HTERT RPE-1 (cell line): ENCODE measurements around the gene KRTAP29-1.
"Not testable (repeated sequence)": the region's sequence is repeated elsewhere in the genome, so short reads cannot be mapped to it uniquely, and the experiment has no call there.

Source experiments
- in situ Hi-C: fragments of 300-500 bp; cut with MboI; formaldehyde crosslinking; loops from 4 replicates; pipeline ENCODE4 v1.14.3; 2020; ENCODE audit warnings: low sequenced_read_pairs

Gene KRTAP29-1, protein sequence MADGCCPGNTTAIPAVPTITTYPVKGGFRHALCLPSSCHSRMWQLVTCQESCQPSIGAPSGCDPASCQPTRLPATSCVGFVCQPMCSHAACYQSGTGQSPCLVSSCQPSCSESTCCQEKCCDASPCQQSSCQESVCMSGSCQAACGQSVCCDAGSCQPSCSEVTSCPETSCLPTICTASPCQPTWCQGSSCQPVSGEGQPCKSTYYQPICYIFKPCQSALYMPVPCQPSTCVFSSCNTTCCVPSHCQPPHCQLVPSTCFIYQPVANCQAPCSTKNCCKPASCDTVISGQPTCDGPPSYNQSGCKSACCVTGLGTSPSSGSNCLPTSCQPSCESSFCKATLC

GRCh38 chr17:41301916-41302901 is at the start of gene KRTAP29-1:
TSS of gene KRTAP29-1 (minus strand) at chr17:41302851. CDS start at chr17:41302851, 0 bp downstream.
- in situ Hi-C loops = no loop called here

DNA sequence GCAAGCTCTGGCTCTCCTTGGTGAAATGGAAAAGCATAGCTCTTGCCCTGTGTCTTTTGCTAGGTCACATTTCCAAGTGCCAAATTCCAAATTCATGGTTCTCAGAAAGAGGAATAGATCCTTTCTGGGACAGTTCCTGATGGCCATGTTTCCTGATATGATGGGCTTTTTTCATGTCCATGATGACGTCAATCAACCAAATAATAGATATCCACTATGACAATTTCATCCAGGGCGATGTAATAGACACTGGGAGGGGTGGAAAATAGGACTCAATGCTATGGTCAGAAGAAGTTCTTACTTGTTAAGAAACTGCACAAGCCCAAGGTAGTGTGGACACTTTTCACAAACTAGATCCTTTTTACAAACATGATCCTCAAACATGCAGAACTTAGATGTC is 48.5 kb upstream of the KRTAP29-1 start:
- in situ Hi-C loops = no loop called here

- in situ Hi-C loops = not testable (repeated sequence)
These were observed 47.8 kb upstream of the KRTAP29-1 start, which contains the start of gene KRT33A for GRCh38 chr17:41350381-41350878. TSS of gene KRT33A (minus strand) at chr17:41350828. CDS start at chr17:41350767, 61 bp downstream.

- in situ Hi-C loops = no loop called here
These were observed 45.5 kb upstream of the KRTAP29-1 start for GRCh38 chr17:41347869-41348760.

GRCh38 chr17:41346421-41346820 is 43.8 kb upstream of the KRTAP29-1 start:
- in situ Hi-C loops = not testable (repeated sequence)

- in situ Hi-C loops = no loop called here
These were observed 43.3 kb upstream of the KRTAP29-1 start for GRCh38 chr17:41345992-41346391.

DNA sequence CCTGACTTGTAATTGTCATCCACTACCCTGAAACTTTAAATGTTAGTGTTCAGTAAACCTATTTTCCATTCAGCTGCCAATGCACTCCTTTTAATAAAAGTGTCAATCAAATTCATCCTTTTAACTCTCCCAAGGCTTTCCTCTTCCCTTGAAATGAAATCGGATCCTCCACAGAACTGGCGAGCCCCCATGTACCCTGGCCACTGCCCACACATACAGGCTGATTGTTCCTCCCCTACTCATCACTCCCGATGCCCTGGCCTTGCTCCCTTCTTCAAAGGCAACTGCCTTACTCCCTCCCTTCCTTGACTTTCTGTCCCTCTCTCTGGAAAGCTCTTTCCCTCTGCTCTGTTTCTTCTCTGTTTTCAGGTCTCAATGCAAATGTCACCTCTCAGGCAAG is 40.4 kb upstream of the KRTAP29-1 start:
- in situ Hi-C loops = no loop called here

DNA sequence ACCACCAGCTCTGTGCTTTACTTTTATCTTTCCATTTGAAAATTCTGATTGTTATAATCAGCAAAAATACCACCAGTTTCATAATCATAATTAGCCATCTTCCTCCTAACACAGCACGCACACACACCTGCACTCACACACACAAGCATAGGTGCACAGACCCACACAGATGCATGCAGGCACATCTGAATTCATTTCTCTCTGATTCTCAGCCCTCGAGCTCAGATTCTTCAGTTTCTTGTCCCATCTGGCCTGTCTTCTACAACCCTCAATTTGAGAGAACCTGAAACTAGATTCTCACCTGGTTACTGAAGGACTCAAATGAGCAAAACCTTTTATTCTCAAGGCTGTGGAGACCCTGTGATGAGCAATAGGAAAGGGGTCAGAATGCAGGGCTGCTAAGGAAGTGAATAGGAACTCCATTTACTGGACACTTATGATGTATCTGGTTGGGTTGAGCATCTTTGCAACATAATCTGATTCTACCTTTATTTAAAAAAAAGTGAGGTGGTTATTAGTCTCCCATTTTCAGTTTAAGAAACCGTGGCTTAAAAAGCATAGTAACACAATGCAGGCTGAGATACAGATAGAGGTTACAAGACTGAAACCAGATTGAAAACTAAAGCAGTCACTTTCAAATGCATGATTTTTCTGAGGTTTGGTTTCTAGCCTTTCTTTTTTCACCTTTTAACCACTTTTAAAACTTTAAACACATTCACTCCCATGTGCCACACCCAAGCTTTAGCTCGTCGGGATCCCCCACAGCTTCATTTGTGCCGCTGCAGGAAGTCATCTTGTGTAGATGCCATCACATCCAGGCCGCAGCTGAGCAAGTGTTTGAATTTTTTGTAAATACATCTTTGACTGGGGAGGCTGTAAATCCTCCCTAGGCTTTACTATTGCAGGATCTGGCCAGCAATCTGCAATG is 38.5 kb upstream of the KRTAP29-1 start:
- in situ Hi-C loops = no loop called here

DNA sequence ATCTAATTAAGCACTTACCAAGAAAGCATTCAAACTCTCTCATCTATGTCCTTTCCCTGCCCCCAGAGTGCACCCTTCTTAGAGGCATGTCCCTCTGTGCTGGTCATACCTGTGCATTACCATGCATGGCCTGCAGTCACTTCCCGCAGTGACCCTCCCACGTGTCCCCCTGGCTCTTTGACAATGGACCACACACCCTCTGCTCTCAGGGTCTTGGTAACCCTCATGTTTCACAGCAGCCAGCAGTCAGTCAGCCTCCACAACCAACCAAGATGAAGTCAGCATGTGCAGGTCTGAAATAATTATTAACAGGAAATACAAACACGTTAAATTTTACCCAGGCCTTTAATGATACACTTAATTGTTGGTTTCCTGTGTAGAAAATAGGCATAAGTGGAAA is 37.8 kb upstream of the KRTAP29-1 start:
- in situ Hi-C loops = no loop called here

DNA sequence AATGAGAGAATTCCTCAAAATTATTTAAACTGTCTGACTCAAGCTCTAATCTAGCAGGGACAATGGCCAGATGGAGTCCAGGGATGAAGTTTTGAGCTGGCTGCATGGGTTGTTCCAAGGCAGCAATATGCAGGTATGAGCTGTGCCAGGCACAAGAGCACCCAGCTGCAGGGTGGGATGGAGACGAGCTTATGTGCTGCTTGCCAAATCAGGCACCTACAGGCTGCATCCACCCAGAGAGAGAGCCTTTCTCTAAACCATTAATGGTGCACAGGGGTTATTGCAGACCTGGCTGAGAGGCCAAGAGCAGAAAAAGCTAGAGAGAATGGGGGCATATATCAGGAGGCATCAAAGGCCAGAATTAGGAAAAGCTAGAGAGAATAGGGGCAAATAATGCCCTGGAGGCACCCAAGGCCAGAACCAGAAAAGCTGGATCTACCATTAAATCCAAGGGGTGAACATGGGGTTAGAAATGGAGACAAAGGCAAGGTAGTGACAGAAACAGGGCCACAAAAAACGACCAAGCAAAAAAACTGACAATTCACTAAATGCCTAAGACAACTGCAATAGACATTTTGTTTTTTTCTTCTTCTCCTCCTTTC is 37.0 kb upstream of the KRTAP29-1 start:
- in situ Hi-C loops = no loop called here

DNA sequence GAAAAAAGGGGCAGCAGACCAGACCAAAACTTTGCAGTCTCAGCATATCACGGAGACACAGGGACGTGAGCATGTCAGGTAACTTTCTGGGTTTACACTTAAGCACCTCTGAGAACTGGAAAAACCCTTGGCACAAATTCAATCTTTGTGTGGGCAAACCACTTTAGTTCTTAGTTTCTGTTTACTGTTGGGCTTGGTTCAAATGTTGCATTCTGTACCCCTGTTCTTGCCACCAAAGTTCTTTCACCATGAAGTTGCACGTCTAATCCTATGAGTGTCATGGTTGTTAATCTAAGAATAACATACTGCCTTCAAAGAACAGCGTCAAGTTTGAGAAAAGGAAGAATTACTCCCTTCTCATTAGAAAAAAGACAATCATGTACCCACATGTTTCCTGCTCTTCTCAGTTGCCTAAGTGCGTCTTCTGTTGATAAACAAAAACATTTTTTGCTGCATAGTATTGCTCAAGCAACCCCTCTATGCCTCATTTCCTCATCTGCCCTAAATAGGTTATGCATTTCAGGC is 36.4 kb upstream of the KRTAP29-1 start:
- in situ Hi-C loops = no loop called here

DNA sequence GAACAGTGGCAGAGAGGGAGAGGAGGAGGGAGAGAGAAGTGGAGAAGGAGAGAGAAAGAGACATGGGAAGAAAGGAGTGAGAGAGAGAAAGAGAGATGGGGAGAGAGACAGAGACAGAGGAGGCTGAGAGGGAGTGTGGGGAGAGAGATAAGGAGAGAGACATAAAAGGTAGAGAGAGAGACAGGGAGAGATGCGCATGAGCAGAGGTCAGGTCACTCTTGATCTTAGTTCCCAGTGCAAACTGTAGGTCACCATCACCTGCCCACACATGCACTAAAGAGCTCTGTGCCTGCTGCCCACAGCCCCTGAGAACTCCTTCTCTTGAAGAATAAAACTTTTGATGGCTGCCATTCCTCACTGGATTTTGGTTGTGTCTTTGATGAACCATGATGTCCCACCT is 33.1 kb upstream of the KRTAP29-1 start:
- in situ Hi-C loops = no loop called here

- in situ Hi-C loops = no loop called here
These were observed 32.0 kb upstream of the KRTAP29-1 start for GRCh38 chr17:41334385-41335305.

GRCh38 chr17:41333836-41334235 is 31.2 kb upstream of the KRTAP29-1 start:
- in situ Hi-C loops = no loop called here

DNA sequence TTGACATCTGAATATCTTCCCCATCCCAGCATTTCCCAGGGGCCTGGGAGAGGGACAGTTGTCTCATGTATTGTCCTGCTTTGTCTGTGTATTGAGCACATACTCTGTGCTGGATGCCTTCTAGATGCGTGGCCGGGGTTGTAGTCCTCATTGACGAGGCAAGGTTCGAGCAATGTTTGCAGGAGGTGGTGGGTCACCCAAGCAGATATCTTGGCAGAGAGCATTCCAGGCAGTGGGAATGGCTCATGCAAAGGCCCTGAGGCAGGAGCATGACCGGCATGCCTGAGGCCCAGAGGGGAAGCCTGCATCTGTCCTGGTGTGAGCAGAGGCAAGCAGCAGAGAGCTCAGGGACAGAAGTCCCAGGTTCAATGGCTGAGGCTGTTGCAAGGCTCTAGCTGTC is 30.4 kb upstream of the KRTAP29-1 start:
- in situ Hi-C loops = no loop called here

GRCh38 chr17:41332239-41332638 is 29.6 kb upstream of the KRTAP29-1 start:
- in situ Hi-C loops = no loop called here

DNA sequence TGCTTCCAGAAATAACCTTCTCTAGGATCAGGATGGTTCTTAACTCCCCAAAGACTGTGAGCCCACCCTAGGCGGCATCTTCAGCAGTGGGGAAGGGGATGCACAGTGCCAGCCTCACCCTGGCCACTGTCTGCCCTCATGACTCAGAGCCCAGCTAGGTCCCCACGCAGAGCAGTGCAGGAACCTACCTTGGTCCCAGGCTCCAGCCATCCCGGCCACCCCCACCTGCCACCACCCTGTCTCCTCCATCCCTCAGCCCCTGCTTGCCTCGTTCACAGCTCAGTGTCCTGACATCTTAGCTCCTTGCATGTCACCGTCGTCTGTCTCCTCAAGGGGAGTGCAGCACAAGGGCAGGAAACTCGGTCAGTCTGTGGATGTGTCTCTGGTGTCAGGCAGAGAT is 29.0 kb upstream of the KRTAP29-1 start:
- in situ Hi-C loops = no loop called here
